Mesodermal cell (in vitro differentiated cells): ENCODE results near the gene SMR3B. TPM values are rescaled to one million over a fixed set of nuclear protein-coding genes. Genes with fewer than 3 reads are reported as not detected.

ENCODE experiments used
- H3K27ac ChIP-seq: 2 replicates; pipeline ENCODE4 v1.7.0; 2013; ENCODE audit warnings: mild to moderate bottlenecking, low read depth, low read length, moderate library complexity; ENCODE audit not compliant: severe bottlenecking
- H3K36me3 ChIP-seq: 2 replicates; pipeline ENCODE4 v1.7.1; 2013; ENCODE audit warnings: mild to moderate bottlenecking, low read length, moderate library complexity; ENCODE audit not compliant: control insufficient read depth, insufficient read depth
- H3K4me1 ChIP-seq: one replicate; pipeline ENCODE4 v1.7.1; 2013; ENCODE audit warnings: mild to moderate bottlenecking, low read length; ENCODE audit not compliant: insufficient read depth, control insufficient read depth, poor library complexity, severe bottlenecking
- H3K4me3 ChIP-seq: 2 replicates; pipeline ENCODE4 v1.7.0; 2013; ENCODE audit warnings: low read length, control low read depth, mild to moderate bottlenecking; ENCODE audit not compliant: insufficient read depth, poor library complexity, severe bottlenecking; ENCODE audit errors: extremely low read depth
- H3K9me3 ChIP-seq: 2 replicates; pipeline ENCODE4 v1.7.1; 2013; ENCODE audit warnings: mild to moderate bottlenecking, low read length, moderate library complexity; ENCODE audit not compliant: control insufficient read depth
- WGBS, 2 experiments: methylation state at CpG; one replicate each; pipeline ENCODE4 v1.1.5; 2013; ENCODE audit warnings: missing lambda C conversion rate in 2 of 2; ENCODE audit not compliant: insufficient coverage in 2 of 2; 5-methylcytosine and 5-hydroxymethylcytosine counted together
- polyA plus RNA-seq, 2 experiments: library from polyadenylated mRNA; stranded (reverse); fragments of 50-300 nt; gene quantifications; one replicate each; pipeline ENCODE4 v1.2.3, GENCODE V29; 2013

SMR3B gene
- not detected for polyA plus RNA-seq (2013, experiment 1 of 2)
- not detected for polyA plus RNA-seq (2013, experiment 2 of 2)

DNA sequence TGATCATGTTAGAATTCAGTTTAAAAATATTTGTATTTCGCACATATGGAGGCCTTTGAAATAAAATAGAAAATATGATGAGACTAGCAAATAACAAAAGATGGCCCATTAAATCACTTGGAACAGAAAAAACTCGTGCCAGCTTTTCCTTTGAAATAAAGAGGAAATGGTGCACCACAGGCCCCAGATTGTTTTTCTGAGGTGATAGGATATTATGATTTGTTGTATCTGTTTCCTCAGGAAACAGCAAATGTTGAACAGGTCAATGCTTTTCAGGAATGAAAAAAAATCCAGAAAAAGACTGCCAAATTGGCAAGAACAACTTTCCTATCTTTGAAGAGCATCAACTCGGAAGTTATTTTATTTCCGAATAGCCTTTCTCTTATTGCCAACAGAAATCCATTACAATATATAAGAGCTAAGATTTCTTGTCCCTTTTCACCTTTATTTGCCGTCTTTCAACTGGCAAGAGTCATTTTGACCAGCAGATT, at the start of gene SMR3B:
Gene SMR3B (plus strand): TSS at position 441 of the 491 bp plus-strand sequence. CDS start 1,380 bp downstream, outside the sequence.
- WGBS, 2 experiments, result 72 to 86% methylated on average over 2 to 3 of the region's 5 CpGs
- H3K9me3 ChIP-seq, result no peaks in the 10 kb centered on the region
- no peaks in the 10 kb centered on the region for H3K4me1 ChIP-seq
- no peak within 1 kb of the TSS for H3K27ac ChIP-seq
- H3K4me3 ChIP-seq, result no peak within 1 kb of the TSS
- H3K36me3 ChIP-seq, result no peaks in the 10 kb centered on the region

DNA sequence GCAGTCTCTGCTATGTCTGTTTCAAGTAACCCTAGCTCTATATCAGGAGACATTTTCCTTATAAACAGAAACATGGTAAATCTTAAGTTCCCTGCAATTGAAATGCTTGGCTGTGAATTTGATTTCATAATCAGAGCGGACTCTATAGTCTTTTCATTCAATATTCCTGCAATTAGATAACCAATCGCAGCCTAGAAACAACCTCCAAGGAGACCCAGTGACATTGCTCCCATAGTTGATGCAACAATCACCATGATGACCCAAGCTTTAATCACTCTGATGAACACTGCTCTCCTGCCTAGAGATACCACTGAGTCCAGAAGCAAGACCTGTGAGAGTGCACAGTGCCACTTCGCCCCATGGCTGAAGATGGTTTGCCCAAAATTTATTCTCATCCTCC, 48.2 kb upstream of the SMR3B start, which contains the start of gene CABS1:
Gene CABS1 (plus strand): TSS at position 301 of the 400 bp plus-strand sequence. CDS start 59 bp downstream, at position 360.
- H3K4me3 ChIP-seq, result no peak within 1 kb of the TSS
- no peak within 1 kb of the TSS for H3K27ac ChIP-seq
- WGBS, 2 experiments, result 96 to 100% methylated on average over 3 of the region's 3 CpGs
- no peaks in the 10 kb centered on the region for H3K36me3 ChIP-seq
- no peaks in the 10 kb centered on the region for H3K4me1 ChIP-seq
- no peaks in the 10 kb centered on the region for H3K9me3 ChIP-seq

DNA sequence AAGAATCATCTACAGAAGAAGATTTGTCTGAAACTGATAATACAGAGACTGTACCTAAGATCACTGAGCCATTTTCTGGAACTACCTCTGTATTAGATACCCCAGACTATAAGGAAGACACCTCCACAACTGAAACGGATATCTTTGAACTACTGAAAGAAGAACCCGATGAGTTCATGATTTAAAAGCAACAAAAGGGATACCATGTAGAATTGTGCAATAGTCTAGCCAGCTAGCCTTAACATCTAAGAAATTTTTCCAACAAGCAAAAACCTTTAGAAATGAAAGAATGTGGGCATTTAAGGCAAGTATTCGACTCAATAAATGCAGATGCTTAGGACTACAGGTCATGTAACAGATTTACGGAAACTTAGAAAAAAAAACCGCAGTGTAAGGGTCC, 46.9 kb upstream of the SMR3B start:
- no peaks in the 10 kb centered on the region for H3K36me3 ChIP-seq
- no peaks in the 10 kb centered on the region for H3K9me3 ChIP-seq
- WGBS, 2 experiments, result 92% methylated on average over 2 of the region's 5 CpGs; no CpG with 5 or more reads in 1 of the 2 experiments
- H3K4me1 ChIP-seq, result no peaks in the 10 kb centered on the region
- H3K4me3 ChIP-seq, result no peak overlapping the region
- no peak overlapping the region for H3K27ac ChIP-seq

DNA sequence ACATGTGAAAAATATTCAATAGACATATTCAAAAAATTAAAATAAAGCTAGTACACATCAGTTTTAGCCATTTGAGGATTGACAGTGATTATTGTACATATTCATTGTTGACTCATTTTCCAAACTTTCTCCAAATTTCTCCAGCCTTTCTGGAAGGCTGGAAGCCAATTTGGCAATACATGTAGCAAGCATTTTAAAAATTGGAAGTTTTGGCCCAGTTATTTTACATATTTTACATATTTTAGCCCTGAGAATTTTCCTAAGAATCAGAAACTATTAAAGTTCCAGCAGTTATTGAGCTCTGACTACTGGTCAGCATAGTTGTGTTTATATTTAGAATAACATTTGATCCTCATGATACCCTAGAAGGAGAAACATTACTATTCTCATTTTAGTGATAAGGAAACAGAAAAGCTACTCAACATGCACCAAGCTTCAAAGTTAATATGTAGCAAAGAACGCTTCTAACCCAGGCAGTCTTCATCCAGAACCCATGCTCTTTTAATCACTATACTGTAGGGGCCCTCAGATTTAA, 45.0 kb upstream of the SMR3B start:
- no peak overlapping the region for H3K4me3 ChIP-seq
- no CpG with 5 or more reads among the region's 1 CpG for WGBS, 2 experiments
- H3K9me3 ChIP-seq, result no peaks in the 10 kb centered on the region
- no peaks in the 10 kb centered on the region for H3K4me1 ChIP-seq
- no peaks in the 10 kb centered on the region for H3K36me3 ChIP-seq
- no peak overlapping the region for H3K27ac ChIP-seq

DNA sequence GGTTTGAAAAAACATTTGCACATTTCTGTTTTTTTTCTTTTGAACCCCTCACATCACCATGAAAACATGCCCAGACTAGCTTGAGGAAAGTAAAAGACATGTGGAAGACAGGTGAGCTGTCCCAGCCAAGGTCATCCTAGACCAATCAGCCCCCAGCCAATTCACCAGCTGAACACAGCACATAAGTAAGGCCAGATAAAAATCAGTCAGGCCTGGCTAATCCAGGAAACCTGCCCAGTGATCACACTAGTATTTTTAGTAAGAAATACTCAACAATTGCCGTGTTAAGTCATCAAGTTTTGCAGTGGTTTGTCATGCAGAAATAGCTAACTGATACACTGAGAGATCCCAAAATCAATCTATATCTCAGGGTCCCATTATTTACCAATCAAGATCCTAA, 26.7 kb upstream of the SMR3B start:
- H3K4me3 ChIP-seq, result no peak overlapping the region
- H3K36me3 ChIP-seq, result no peaks in the 10 kb centered on the region
- H3K9me3 ChIP-seq, result no peaks in the 10 kb centered on the region
- 89 to 100% methylated on average over 1 of the region's 1 CpG for WGBS, 2 experiments
- no peaks in the 10 kb centered on the region for H3K4me1 ChIP-seq
- no peak overlapping the region for H3K27ac ChIP-seq

DNA sequence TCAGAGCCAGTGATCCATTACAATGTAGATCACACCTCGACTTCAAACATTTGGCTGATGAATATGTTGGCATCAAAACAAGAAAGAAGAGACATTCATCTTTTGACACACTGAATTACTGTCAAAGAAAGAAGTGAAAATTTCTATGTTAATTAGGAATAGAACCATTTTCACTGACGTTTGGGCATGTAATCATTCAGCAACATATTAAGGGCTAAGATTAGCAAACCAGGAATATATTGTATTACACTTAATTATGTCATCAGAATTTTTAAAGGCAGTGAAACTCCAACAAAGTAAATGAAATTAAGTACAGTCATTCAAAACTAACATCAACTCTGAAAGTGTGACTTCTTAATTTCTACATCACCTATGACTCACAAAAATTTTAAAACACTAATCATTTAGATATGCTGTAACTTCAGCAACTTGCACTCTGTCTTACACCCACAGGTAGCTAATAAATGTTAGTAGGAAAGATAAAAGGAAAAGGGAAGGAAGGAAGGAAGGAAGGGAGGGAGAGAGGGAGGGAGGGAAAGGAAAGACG, 23.7 kb upstream of the SMR3B start:
- Histone ChIP-seq H3K9me3 (no peaks in the 10 kb centered on the region), H3K4me3 (no peak overlapping the region), H3K4me1 (no peaks in the 10 kb centered on the region), H3K27ac (no peak overlapping the region), H3K36me3 (no peaks in the 10 kb centered on the region)
- WGBS, 2 experiments, result no CpG with 5 or more reads among the region's 3 CpGs

DNA sequence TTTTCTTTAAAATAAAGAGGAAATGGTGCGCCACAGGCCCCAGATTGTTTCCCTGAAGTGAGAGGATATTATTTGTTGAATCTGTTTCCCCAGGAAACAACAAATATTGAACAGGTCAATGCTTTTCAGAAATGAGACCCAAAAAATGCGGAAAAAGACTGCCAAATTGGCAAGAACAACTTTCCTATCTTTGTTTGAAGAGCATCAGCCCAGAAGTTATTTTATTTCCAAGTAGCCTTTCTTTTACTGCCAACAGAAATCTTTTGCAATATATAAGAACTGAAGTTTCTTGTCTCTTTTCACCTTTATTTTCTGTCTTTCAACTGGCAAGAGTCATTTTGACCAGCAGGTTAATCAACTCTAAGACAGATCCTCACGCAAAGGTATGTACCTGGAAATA, 22.5 kb upstream of the SMR3B start, which contains the start of gene SMR3A:
Gene SMR3A (plus strand): TSS at position 301 of the 400 bp plus-strand sequence. CDS start 1,356 bp downstream, outside the sequence.
- Histone ChIP-seq H3K9me3 (no peaks in the 10 kb centered on the region), H3K4me1 (no peaks in the 10 kb centered on the region), H3K27ac (no peak within 1 kb of the TSS), H3K4me3 (no peak within 1 kb of the TSS), H3K36me3 (no peaks in the 10 kb centered on the region)
- 77 to 100% methylated on average over 2 of the region's 3 CpGs for WGBS, 2 experiments

DNA sequence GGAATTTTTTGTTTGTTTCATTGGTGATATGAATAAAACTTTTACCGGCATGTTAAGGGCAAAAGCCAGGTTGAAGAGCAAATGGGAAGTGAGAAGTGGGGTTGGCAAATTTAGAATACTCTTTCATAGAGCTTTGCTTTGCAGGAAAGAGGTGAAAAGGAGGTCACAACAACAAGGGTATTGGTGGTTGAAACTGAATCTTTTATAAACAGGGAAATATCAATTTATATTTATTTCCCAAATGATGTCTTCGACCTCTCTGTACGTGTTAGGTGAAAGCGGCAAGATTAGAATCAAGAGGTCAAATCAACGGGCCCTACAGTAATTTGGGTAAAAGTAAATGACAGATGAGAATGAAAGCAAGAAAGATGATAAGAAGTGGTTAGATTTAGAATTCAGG, 18.9 kb upstream of the SMR3B start:
- H3K27ac ChIP-seq, result no peak overlapping the region
- H3K36me3 ChIP-seq, result no peaks in the 10 kb centered on the region
- no peaks in the 10 kb centered on the region for H3K9me3 ChIP-seq
- H3K4me3 ChIP-seq, result no peak overlapping the region
- WGBS, 2 experiments, result 95 to 97% methylated on average over 5 of the region's 5 CpGs
- no peaks in the 10 kb centered on the region for H3K4me1 ChIP-seq

DNA sequence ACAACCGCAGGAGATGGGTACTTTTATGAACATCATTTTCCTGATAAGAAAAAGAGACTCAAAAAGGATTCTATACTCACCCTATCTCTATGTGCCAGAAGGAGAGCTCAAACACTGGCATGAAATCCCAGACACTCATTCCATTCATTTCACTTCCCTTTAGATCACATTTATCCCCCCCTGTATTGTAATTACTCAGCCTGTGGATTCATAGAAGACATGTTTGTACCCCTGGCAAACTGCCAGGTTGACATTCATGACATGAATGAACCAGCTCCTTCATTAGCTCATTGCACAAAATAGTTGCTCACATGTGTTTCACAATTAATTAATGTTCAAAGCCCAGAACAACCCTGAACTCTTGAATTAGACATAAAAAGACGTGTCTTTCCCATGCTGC, 17.5 kb upstream of the SMR3B start:
- no peaks in the 10 kb centered on the region for H3K4me1 ChIP-seq
- H3K9me3 ChIP-seq, result no peaks in the 10 kb centered on the region
- H3K27ac ChIP-seq, result no peak overlapping the region
- H3K36me3 ChIP-seq, result no peaks in the 10 kb centered on the region
- WGBS, 2 experiments, result 80% methylated on average over 1 of the region's 2 CpGs; no CpG with 5 or more reads in 1 of the 2 experiments
- no peak overlapping the region for H3K4me3 ChIP-seq

DNA sequence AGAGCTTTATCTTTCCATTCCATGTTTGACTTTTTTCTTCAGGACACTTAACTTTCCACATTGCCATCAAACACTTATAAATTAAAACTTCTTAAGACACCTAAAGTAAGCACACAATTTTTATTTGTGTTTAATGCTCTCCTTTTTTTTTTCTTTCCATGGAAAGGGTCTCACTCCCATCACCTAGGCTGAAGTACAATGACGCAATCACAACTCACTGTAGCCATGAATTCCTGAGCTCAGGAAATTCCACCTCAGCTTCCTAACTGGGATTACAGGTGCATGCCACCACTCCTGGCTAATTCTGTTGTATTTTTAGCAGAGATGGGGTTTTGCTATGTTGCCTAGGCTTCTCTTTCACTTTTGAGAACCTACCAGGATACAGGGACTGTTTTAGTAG, 15.1 kb upstream of the SMR3B start:
- no peaks in the 10 kb centered on the region for H3K4me1 ChIP-seq
- H3K4me3 ChIP-seq, result no peak overlapping the region
- no peak overlapping the region for H3K27ac ChIP-seq
- no CpG with 5 or more reads among the region's 1 CpG for WGBS, 2 experiments
- H3K36me3 ChIP-seq, result no peaks in the 10 kb centered on the region
- no peaks in the 10 kb centered on the region for H3K9me3 ChIP-seq

DNA sequence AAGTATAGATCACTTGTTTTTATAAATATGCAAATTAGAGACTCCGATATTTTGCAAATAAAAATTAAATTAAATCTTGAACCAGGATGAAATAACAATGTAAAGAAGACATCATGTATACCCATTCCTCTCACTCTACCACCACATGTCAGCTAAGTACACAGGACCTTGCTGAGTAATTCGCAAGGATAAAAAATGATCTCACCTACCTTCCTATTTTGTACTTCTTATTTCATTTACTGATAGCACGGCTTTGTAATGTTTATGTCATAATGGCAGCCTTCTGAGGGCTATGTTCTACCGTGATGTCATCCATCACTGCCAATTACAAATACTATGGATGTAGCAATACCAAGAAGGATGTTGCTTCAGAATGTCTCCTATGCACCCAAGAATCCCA, 10.9 kb upstream of the SMR3B start:
- Histone ChIP-seq H3K36me3 (no peaks in the 10 kb centered on the region), H3K4me3 (no peak overlapping the region), H3K27ac (no peak overlapping the region), H3K4me1 (no peaks in the 10 kb centered on the region), H3K9me3 (no peaks in the 10 kb centered on the region)
- 100% methylated on average over 1 of the region's 4 CpGs; no CpG with 5 or more reads in 1 of the 2 experiments for WGBS, 2 experiments
